HUDEP-2 (cell line): Measurements from ENCODE around the gene PFAS.

ENCODE experiments used
- DNase-seq, 76 experiments: peaks; one replicate each; lab custom pipeline; 2025; ENCODE audit not compliant: unreplicated experiment in 76 of 76; lab: John Stamatoyannopoulos, UW

PFAS gene

GRCh38 chr17:8290043-8290442 lies 41.0 kb downstream of the PFAS start:
- DNase-seq = no peak

DNA sequence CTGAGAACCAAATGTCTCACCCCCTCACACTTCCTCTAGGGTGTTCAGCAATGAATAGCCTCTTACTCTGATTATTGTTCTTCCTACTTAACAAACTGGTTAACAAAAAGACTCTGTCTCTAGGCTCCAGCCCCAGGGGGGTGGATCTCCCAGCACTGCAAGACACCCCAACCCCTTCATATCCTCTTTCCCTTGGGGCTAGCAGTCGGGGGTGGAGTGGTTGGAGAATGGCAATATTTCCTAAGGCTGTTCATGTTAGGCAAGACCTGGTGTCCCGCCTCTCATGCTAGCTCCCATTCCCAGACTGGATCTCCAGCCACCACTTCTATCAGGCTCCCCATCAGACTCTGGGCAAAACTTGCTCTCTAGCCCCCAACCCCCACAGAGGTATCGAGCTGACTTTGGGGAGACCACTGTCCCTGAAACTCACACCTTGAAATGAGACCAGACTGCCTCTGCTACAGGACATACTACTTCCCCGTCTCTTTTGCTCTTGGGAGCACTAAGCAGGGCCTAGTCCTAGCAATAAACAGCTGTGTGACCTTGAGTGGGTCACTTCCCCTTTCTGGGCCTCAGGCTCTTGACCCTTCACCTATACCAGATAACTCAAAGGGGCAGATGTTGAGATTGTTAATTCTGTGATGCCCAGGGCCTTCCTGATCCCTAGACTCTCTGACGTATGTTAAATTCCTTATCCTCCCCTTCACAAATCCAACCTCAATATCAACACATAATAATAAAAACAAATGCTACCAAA lies 43.7 kb downstream of the PFAS start:
- peak in 1 of 76 experiments; percentile 8 for DNase-seq

GRCh38 chr17:8294361-8294760 lies 45.3 kb downstream of the PFAS start:
- no peak for DNase-seq

GRCh38 chr17:8294814-8295316 lies 45.8 kb downstream of the PFAS start:
- no peak for DNase-seq

GRCh38 chr17:8300226-8300625 lies 51.1 kb downstream of the PFAS start:
- no peak for DNase-seq

DNA sequence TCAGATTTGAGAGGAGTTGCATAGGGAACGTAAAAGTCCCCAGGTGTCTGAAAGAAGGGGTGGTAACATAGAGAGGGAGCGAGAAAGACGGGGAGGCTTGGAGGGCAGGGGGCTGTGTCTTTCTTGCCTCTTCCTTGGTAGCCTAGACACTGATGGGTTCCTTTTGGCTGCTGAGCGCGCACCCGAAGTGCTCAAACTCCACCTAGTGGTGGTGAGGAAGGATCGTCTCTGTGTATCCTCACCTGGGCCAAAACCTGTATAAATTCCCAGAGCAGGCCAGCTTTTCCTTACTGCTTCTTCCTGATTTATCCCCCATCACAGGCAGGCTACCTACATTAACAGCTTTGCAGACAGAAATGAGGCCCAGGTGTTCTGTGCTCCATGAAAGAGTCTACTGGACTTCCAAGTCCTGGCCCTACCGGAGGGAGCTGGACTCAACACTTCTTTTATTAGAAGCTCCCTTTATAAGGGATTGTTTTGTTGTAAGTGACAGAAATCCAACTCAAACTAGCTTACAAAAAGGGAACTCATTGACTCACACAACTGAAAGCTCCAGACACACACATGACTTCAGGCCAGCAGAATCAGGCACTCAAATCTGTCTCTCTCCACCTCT lies 51.6 kb downstream of the PFAS start:
- peak in 47 of 76 experiments; percentile 5 to 59 (median 31) for DNase-seq

GRCh38 chr17:8310601-8311123 lies 61.6 kb downstream of the PFAS start:
- no peak for DNase-seq

- no peak for DNase-seq
These were observed 62.2 kb downstream of the PFAS start for GRCh38 chr17:8311131-8311790.

GRCh38 chr17:8312251-8312650 lies 63.2 kb downstream of the PFAS start:
- no peak for DNase-seq

GRCh38 chr17:8312726-8313600 lies 63.9 kb downstream of the PFAS start:
- DNase-seq = no peak

- no peak for DNase-seq
These were observed 66.0 kb downstream of the PFAS start for GRCh38 chr17:8314797-8315763.

DNA sequence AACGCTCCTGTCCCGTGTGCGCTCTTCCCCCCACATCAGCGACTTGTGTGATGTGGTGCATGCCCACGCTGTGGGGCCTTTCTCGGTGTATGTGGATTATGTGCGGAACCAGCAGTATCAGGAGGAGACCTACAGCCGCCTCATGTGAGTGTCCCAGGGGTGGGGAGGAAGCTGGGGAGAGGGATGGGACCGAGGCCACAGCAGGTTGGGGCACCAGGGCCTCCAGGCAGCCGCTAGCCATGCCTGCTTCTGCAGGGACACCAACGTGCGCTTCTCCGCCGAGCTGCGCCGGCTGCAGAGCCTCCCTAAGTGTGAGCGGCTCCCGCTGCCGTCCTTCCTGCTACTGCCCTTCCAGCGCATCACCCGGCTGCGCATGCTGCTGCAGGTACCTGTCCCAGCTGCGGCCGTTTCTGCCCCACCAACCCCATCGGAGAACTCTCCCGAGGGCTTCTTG lies 66.7 kb downstream of the PFAS start:
- no peak for DNase-seq

DNA sequence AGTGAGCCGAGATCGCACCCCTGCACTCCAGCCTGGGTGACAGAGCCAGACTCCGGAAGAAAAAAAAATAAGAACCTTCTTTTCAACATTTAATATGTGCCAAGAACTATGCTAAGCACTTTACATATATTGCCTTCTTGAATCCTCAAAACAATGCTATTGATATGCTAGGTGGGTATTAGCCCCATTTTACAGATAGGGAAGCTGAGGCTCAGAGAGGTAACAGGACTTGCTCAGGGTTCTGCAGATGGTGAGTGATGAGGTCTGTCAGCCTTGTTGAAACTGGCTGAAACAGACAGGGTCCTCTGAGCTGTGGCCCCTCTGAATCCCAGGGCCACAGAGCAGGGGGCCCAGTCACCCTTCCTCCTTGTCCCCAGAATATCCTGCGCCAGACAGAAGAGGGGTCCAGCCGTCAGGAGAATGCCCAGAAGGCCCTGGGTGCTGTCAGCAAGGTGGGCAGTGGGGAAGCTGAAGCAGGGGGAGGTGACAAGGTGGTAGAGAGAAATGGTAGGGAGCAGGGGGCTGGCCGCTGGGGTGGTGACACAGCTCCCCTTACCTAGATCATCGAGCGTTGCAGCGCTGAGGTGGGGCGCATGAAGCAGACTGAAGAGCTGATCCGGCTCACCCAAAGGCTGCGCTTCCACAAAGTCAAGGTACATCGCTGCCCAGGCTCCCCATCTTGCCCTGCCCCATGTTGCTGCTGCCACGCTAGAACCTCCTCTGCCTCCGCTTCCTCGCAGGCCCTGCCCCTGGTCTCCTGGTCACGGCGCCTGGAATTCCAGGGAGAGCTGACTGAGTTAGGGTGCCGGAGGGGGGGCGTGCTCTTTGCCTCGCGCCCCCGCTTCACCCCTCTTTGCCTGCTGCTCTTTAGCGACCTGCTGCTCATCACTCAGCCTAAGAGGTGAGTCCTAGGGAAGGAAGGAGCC lies 69.2 kb downstream of the PFAS start:
- no peak for DNase-seq
